HG03159 (cell line): ENCODE results near the gene LLCFC1.
"Not testable (repeated sequence)": the region's sequence is repeated elsewhere in the genome, so short reads cannot be mapped to it uniquely, and the experiment has no call there.

Source experiments
- ATAC-seq: cut with Tn5 transposase; IDR thresholded peaks from one replicate; pipeline ENCODE4 v1.9.1; 2021; ENCODE audit warnings: mild to moderate bottlenecking, moderate library complexity; ENCODE audit not compliant: unreplicated experiment

LLCFC1 gene

GRCh38 chr7:142978402-142978801 is 39.1 kb downstream of the LLCFC1 start:
- ATAC-seq, result not testable (repeated sequence)

- no peak for ATAC-seq
These were observed 44.5 kb downstream of the LLCFC1 start for GRCh38 chr7:142983825-142984224.

- no peak for ATAC-seq
These were observed 45.0 kb downstream of the LLCFC1 start for GRCh38 chr7:142984297-142984696.
